GM12801 (cell line): ENCODE results near the gene DCUN1D3.

Experiments used
- CTCF ChIP-seq: IDR thresholded peaks from one replicate; pipeline ENCODE4 v1.5.1; 2011; ENCODE audit warnings: control low read depth; ENCODE audit not compliant: insufficient read length; ENCODE audit errors: extremely low read depth

DCUN1D3 gene

DNA sequence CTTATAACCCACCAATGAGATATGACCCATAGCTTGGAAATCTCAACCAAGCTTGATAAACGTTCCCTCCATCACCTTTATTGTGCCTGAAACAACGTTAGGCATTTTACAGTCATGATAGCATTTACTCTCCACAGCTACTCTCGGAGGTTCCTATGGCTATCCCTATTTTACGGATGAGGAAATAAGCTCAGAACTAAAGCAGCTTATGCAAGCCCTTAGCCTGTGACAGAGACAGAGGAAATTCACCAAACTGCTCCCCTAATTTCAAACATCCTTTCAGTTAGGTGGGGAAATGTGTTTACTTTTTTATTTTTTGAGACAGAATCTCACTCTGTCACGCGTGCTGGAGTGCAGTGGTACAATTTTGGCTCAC, 18.7 kb downstream of the DCUN1D3 start:
- TF ChIP-seq CTCF, result no peak

- TF ChIP-seq CTCF, result no peak
Measured at GRCh38 chr16:20880867-20881502, 19.2 kb downstream of the DCUN1D3 start.

- TF ChIP-seq CTCF, result no peak
Measured at GRCh38 chr16:20879175-20880040, 20.8 kb downstream of the DCUN1D3 start.

GRCh38 chr16:20878682-20879147, 21.4 kb downstream of the DCUN1D3 start:
- no peak for TF ChIP-seq CTCF

- no peak for TF ChIP-seq CTCF
Measured at GRCh38 chr16:20875355-20875650, 24.9 kb downstream of the DCUN1D3 start.

DNA sequence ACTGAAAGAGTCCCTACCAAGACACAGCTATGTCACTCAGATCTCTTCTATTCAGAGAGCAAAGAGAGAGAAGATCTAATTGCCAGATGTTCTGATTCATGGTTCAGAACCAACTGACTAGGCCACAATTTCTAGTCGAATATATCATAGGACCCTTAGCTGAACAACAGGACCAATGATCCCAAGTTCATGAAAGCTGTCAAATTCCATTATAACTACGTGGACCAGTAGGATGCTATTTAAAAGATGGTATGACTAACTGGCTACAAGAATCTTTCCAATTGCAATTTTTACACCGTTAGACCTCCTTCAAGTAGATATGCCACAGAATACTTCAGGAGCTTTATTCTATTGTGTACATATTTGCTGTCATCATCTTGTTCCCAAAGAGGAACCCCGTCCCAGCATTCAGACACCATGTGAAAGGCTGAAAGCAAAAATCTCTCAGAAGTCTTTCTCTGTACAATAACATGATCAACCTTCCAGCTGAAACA, 26.0 kb downstream of the DCUN1D3 start:
- no peak for TF ChIP-seq CTCF

DNA sequence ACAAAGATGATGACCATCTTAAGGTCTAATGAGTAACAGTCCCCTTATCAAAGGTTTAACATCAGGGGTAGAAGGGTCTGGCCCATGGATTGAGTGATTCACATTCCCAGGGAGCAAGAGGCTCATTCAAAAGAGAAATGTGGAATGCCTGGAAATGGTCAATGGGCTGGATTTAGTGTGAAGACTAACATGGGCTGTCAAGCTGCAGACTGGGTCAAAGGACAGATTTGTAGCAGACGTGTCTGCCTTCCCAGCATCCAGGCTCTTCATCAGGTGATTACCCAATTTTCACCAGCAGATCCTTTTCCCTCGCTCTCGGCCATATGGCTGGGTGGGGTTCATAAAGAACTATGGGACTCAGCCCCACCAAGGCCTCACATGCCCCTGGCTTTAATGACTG, 26.8 kb downstream of the DCUN1D3 start:
- TF ChIP-seq CTCF, result no peak
